IMR-90 (cell line): ENCODE data around the gene CD3E. TPM values are rescaled to one million over a fixed set of nuclear protein-coding genes. Genes with fewer than 3 reads are reported as not detected.

Source experiments
- ATAC-seq: fragments of 200-7000 bp; cut with Tn5 transposase; 2 replicates; pipeline ENCODE4 v1.9.1; 2020; ENCODE audit warnings: low read depth, mild to moderate bottlenecking, moderate library complexity
- BruUV-seq: library from RNA; stranded (reverse); fragments of 400-500 nt; replicated peaks from 2 replicates; lab custom pipeline; 2021; lab: Mats Ljungman, UMichigan
- CTCF ChIA-PET: fragments of 300-600 bp; formaldehyde crosslinking; extraction: SDS; loops from one replicate; lab custom pipeline; 2021; ENCODE audit warnings: antibody characterized with exemption; lab: Yijun Ruan, JAX
- POLR2A ChIA-PET: fragments of 300-600 bp; sonication (Branson Sonifier 250); formaldehyde crosslinking; loops from one replicate; lab custom pipeline; 2022; ENCODE audit warnings: antibody characterized with exemption; ENCODE audit not compliant: unreplicated experiment; lab: Charles Lee
- DNase-seq: peaks from one replicate; pipeline ENCODE4 v3.0.0; 2013
- H2AFZ ChIP-seq: replicated peaks from 2 replicates; pipeline ENCODE3; 2013; ENCODE audit warnings: low read length, mild to moderate bottlenecking; ENCODE audit not compliant: poor library complexity
- H2AK5ac ChIP-seq: 2 replicates; pipeline ENCODE4 v1.6.1; 2013; ENCODE audit warnings: low read depth, low read length, inconsistent platforms
- H2AK9ac ChIP-seq: replicated peaks from 2 replicates; pipeline ENCODE3; 2013; ENCODE audit warnings: mild to moderate bottlenecking, low read depth, low read length, moderate library complexity; ENCODE audit not compliant: poor library complexity
- H2BK120ac ChIP-seq: 2 replicates; pipeline ENCODE4 v1.6.1; 2013; ENCODE audit warnings: low read depth, low read length, inconsistent platforms
- H2BK15ac ChIP-seq: 3 replicates; pipeline ENCODE4 v1.6.1; 2013; ENCODE audit warnings: low read depth, low read length, inconsistent platforms
- H2BK20ac ChIP-seq: 2 replicates; pipeline ENCODE4 v1.6.1; 2013; ENCODE audit warnings: low read depth, mild to moderate bottlenecking, inconsistent platforms, low read length, moderate library complexity
- H2BK5ac ChIP-seq: 2 replicates; pipeline ENCODE4 v1.6.1; 2013; ENCODE audit warnings: mild to moderate bottlenecking, low read depth, low read length, inconsistent platforms; ENCODE audit not compliant: poor library complexity, severe bottlenecking
- H3K14ac ChIP-seq: replicated peaks from 2 replicates; pipeline ENCODE4 v1.6.1; 2013; ENCODE audit warnings: low read depth, low read length, inconsistent platforms
- H3K18ac ChIP-seq: 2 replicates; pipeline ENCODE4 v1.6.1; 2013; ENCODE audit warnings: low read depth, low read length, control low read depth
- H3K23ac ChIP-seq: 2 replicates; pipeline ENCODE4 v1.6.1; 2013; ENCODE audit warnings: low read depth, low read length, inconsistent platforms
- H3K27ac ChIP-seq: 2 replicates; pipeline ENCODE4 v1.5.1; 2013; ENCODE audit warnings: mild to moderate bottlenecking, control low read depth, low read length; ENCODE audit not compliant: insufficient read depth
- H3K27me3 ChIP-seq: 2 replicates; pipeline ENCODE4 v1.6.1; 2013; ENCODE audit warnings: low read length; ENCODE audit not compliant: control insufficient read depth, insufficient read depth
- H3K36me3 ChIP-seq: 2 replicates; pipeline ENCODE4 v1.6.1; 2013; ENCODE audit warnings: low read length, mixed read lengths; ENCODE audit not compliant: control insufficient read depth, insufficient read depth
- H3K4ac ChIP-seq: 2 replicates; pipeline ENCODE4 v1.6.1; 2013; ENCODE audit warnings: low read depth, low read length, inconsistent platforms
- H3K4me1 ChIP-seq: 2 replicates; pipeline ENCODE4 v1.6.1; 2013; ENCODE audit warnings: low read length, mixed read lengths; ENCODE audit not compliant: control insufficient read depth, insufficient read depth
- H3K4me2 ChIP-seq: 2 replicates; pipeline ENCODE4 v1.6.1; 2013; ENCODE audit warnings: low read depth, mild to moderate bottlenecking, control low read depth, low read length, moderate library complexity
- H3K4me3 ChIP-seq: 2 replicates; pipeline ENCODE4 v1.5.1; 2013; ENCODE audit warnings: low read depth, mild to moderate bottlenecking, control low read depth, low read length, moderate library complexity; ENCODE audit not compliant: insufficient read depth
- H3K56ac ChIP-seq: 2 replicates; pipeline ENCODE4 v1.6.1; 2013; ENCODE audit warnings: low read length, inconsistent platforms; ENCODE audit not compliant: insufficient read depth; ENCODE audit errors: extremely low read depth
- H3K79me1 ChIP-seq, 2 experiments: 2 replicates each; pipeline ENCODE4 v1.6.1; 2013; ENCODE audit warnings: low read length in 2 of 2, inconsistent platforms in 1 of 2, low read depth in 1 of 2
- H3K9ac ChIP-seq: 2 replicates; pipeline ENCODE4 v1.6.1; 2013; ENCODE audit warnings: low read depth, low read length, control low read depth
- H3K9me1 ChIP-seq: 2 replicates; pipeline ENCODE4 v1.6.1; 2013; ENCODE audit warnings: low read length, inconsistent platforms; ENCODE audit not compliant: insufficient read depth
- H3K9me3 ChIP-seq: 2 replicates; pipeline ENCODE4 v1.6.1; 2013; ENCODE audit warnings: low read length; ENCODE audit not compliant: control insufficient read depth, insufficient read depth
- H4K20me1 ChIP-seq: 2 replicates; pipeline ENCODE4 v1.6.1; 2013; ENCODE audit warnings: low read length, inconsistent platforms; ENCODE audit not compliant: insufficient read depth
- H4K5ac ChIP-seq: 2 replicates; pipeline ENCODE4 v1.6.1; 2013; ENCODE audit warnings: mild to moderate bottlenecking, low read depth, low read length, control low read depth
- H4K8ac ChIP-seq, 2 experiments: 2 replicates each; pipeline ENCODE4 v1.6.1; 2013; ENCODE audit warnings: low read depth in 2 of 2, low read length in 2 of 2, control low read depth in 1 of 2, inconsistent platforms in 1 of 2
- H4K91ac ChIP-seq: 2 replicates; pipeline ENCODE4 v1.6.1; 2013; ENCODE audit warnings: low read depth, low read length, inconsistent platforms; ENCODE audit not compliant: insufficient read depth
- CEBPB ChIP-seq: IDR thresholded peaks from 2 replicates; pipeline ENCODE4 v1.6.1; 2012; ENCODE audit warnings: low read depth, low read length, improper control_type of control experiment
- CHD1 ChIP-seq: IDR thresholded peaks from 2 replicates; pipeline ENCODE4 v1.6.1; 2012; ENCODE audit warnings: low read depth, low read length, improper control_type of control experiment
- CTCF ChIP-seq: conservative IDR thresholded peaks from 2 replicates; pipeline ENCODE4 v1.5.1; 2012; ENCODE audit warnings: mild to moderate bottlenecking, low read depth, low read length, improper control_type of control experiment
- MAFK ChIP-seq: IDR thresholded peaks from 2 replicates; pipeline ENCODE4 v1.6.1; 2012; ENCODE audit warnings: low read depth, low read length, improper control_type of control experiment
- MXI1 ChIP-seq: IDR thresholded peaks from 2 replicates; pipeline ENCODE4 v1.6.1; 2012; ENCODE audit warnings: low read depth, mild to moderate bottlenecking, low read length, moderate library complexity, borderline replicate concordance
- NFE2L2 ChIP-seq: fragments of 150-350 bp; IDR thresholded peaks from 2 replicates; pipeline ENCODE4 v1.6.1; 2016; ENCODE audit warnings: low read depth, mild to moderate bottlenecking, low read length
- POLR2A ChIP-seq: IDR thresholded peaks from 2 replicates; pipeline ENCODE4 v1.6.1; 2012; ENCODE audit warnings: mild to moderate bottlenecking, low read depth, low read length
- RCOR1 ChIP-seq: IDR thresholded peaks from 2 replicates; pipeline ENCODE4 v1.6.1; 2012; ENCODE audit warnings: mild to moderate bottlenecking, low read length, improper control_type of control experiment; ENCODE audit not compliant: insufficient replicate concordance
- RFX5 ChIP-seq: IDR thresholded peaks from 2 replicates; pipeline ENCODE4 v1.8.0; 2012; ENCODE audit warnings: low read depth, mild to moderate bottlenecking, low read length, moderate library complexity
- WGBS, 2 experiments: methylation state at CpG; one replicate each; pipeline versions ENCODE4 v1.1.5 to v1.1.7; 2013; ENCODE audit warnings: missing lambda C conversion rate in 2 of 2; ENCODE audit not compliant: insufficient read length in 1 of 2; ENCODE audit errors: extremely low coverage in 2 of 2; 5-methylcytosine and 5-hydroxymethylcytosine counted together
- dilution Hi-C: fragments of 300-500 bp; cut with HindIII; formaldehyde crosslinking; loops from one replicate; pipeline ENCODE4 v1.14.3; 2018; ENCODE audit warnings: low sequenced_read_pairs; ENCODE audit not compliant: unreplicated experiment
- in situ Hi-C: fragments of 300-500 bp; cut with MboI; formaldehyde crosslinking; loops from 3 replicates; pipeline ENCODE4 v1.14.3; 2019; ENCODE audit warnings: low sequenced_read_pairs, inconsistent platforms, mixed read lengths
- intact Hi-C: fragments of 100-400 bp; cut with micrococcal nuclease; formaldehyde crosslinking; loops from 2 replicates; pipeline ENCODE4 v1.10.0; 2022
- polyA plus RNA-seq, 3 experiments: library from polyadenylated mRNA; depleted of rRNA; stranded (reverse); fragments of >200 nt; gene quantifications; 2 replicates each; pipeline ENCODE4 v1.2.3, GENCODE V29; 2012; ENCODE audit warnings: low replicate concordance in 1 of 3
- total RNA-seq: library from RNA; depleted of rRNA; stranded (reverse); fragments of >200 nt; gene quantifications from 2 replicates; pipeline ENCODE4 v1.2.3, GENCODE V29; 2012
- TF ChIP-seq, protein P1 (sequence below): fragments of 150-350 bp; IDR thresholded peaks from 2 replicates; pipeline ENCODE4 v1.6.1; 2016; ENCODE audit warnings: low read depth, mild to moderate bottlenecking, low read length, moderate library complexity, borderline replicate concordance
- TF ChIP-seq, protein P2 (sequence below): fragments of 150-350 bp; IDR thresholded peaks from 2 replicates; pipeline ENCODE4 v1.6.1; 2017; ENCODE audit warnings: mild to moderate bottlenecking, antibody characterized with exemption, low read length, low read depth

CD3E gene
- total and polyA plus RNA-seq, 2 of the 4 experiments (the other 2 are of a cell fraction): not detected

DNA sequence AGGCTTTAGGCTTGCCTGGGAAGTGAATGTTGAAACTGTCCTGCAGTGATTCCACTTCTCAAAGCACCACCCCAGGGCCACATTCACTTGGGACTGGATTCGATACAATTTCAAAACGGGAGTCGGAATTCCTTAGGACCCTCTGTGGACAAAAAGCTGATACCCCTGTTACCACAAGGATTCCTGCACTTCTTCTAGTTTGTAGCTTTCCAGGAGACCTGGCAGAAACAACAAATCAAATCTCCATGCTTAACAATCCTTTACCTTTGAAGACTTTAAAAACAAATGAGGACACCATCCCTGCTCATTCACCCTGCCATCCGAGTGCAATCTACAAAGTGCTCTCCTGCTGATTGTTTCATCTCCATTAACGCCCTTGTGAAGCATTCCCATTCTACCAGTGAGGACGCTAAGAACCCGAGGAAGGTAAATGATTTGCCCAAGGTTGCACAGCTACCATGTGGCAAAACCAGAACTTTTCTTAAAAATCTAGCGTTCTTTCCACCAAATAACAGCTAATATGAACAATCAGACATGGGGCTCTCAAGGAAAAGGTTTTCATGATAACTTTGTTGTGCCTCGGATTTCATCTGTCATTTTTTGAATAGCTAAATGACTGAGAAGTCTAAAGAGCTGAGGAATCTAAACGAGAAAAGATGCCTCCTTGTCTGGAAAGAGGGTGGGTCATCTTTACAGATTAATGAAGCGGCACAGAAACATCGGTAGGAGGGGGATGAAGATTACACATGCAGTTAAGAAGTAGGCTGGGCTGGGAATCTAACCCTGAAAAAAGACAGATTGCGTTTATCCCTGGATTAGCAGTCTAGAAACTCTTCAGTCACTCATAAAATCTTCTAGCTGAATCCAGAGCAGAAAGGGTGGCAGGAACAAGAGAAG, 39.7 kb upstream of the CD3E start:
- no peaks in the 10 kb centered on the region for H3K79me1 ChIP-seq
- H3K4me2 ChIP-seq: no peak overlapping the region
- no peak overlapping the region for H3K18ac ChIP-seq
- no peak overlapping the region for H2BK5ac ChIP-seq
- no peak overlapping the region for H2BK120ac ChIP-seq
- ChIA-PET CTCF (no interaction called here), POLR2A (no interaction called here)
- H3K27me3 ChIP-seq: peaks cover 26% of the 10 kb centered on the region
- in situ Hi-C loops (no loop called here), dilution Hi-C loops (no loop called here), intact Hi-C loops (no loop called here)
- no peaks in the 10 kb centered on the region for H4K20me1 ChIP-seq
- no peak overlapping the region for H4K5ac ChIP-seq
- no peak overlapping the region for H3K23ac ChIP-seq
- H3K56ac ChIP-seq: no peak overlapping the region
- H3K9me1 ChIP-seq: no peaks in the 10 kb centered on the region
- DNase-seq (no peak), ATAC-seq (no peak)
- no peak overlapping the region for H3K9ac ChIP-seq
- H2AK5ac ChIP-seq: no peak overlapping the region
- no peak overlapping the region for H3K14ac ChIP-seq
- H3K36me3 ChIP-seq: no peaks in the 10 kb centered on the region
- no peak overlapping the region for H3K4ac ChIP-seq
- TF ChIP-seq POLR2A: no peak
- no peak for TF ChIP-seq MAFK
- TF ChIP-seq, protein P1, sequence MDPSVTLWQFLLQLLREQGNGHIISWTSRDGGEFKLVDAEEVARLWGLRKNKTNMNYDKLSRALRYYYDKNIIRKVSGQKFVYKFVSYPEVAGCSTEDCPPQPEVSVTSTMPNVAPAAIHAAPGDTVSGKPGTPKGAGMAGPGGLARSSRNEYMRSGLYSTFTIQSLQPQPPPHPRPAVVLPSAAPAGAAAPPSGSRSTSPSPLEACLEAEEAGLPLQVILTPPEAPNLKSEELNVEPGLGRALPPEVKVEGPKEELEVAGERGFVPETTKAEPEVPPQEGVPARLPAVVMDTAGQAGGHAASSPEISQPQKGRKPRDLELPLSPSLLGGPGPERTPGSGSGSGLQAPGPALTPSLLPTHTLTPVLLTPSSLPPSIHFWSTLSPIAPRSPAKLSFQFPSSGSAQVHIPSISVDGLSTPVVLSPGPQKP: no peak
- TF ChIP-seq, protein P2, sequence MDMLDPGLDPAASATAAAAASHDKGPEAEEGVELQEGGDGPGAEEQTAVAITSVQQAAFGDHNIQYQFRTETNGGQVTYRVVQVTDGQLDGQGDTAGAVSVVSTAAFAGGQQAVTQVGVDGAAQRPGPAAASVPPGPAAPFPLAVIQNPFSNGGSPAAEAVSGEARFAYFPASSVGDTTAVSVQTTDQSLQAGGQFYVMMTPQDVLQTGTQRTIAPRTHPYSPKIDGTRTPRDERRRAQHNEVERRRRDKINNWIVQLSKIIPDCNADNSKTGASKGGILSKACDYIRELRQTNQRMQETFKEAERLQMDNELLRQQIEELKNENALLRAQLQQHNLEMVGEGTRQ: no peak
- no peak for TF ChIP-seq CEBPB
- TF ChIP-seq MXI1: no peak
- TF ChIP-seq RFX5: no peak
- no peak for TF ChIP-seq CHD1
- TF ChIP-seq RCOR1: no peak
- no peak for TF ChIP-seq CTCF
- no peak for TF ChIP-seq NFE2L2
- H2AFZ ChIP-seq: no peak overlapping the region
- no peak overlapping the region for H3K27ac ChIP-seq
- H2BK20ac ChIP-seq: no peak overlapping the region
- H4K91ac ChIP-seq: no peak overlapping the region
- no peaks in the 10 kb centered on the region for H3K4me1 ChIP-seq
- H2BK15ac ChIP-seq: no peak overlapping the region
- no peak overlapping the region for H4K8ac ChIP-seq
- WGBS, 2 experiments: 27% methylated on average over 3 of the region's 13 CpGs; no CpG with 5 or more reads in 1 of the 2 experiments
- H3K9me3 ChIP-seq: no peaks in the 10 kb centered on the region
- BruUV-seq: no TSS peak
- H3K4me3 ChIP-seq: no peak overlapping the region
- no peak overlapping the region for H2AK9ac ChIP-seq
